Mucosa of gallbladder (tissue), 1 donor: ENCODE measurements around the gene TUBE1. TPM values are rescaled to one million over a fixed set of nuclear protein-coding genes. Genes with fewer than 3 reads are reported as not detected.
"Not testable (repeated sequence)": the region's sequence is repeated elsewhere in the genome, so short reads cannot be mapped to it uniquely, and the experiment has no call there.

Experiments used
- DNase-seq: peaks from one replicate; pipeline ENCODE4 v3.0.0-alpha.2; 2020; ENCODE audit warnings: low spot score
- total RNA-seq: library from RNA; stranded (reverse); gene quantifications from one replicate; pipeline ENCODE4 v1.2.1, GENCODE V29; 2021
- donor health status: DM: no; HTN: no; CAD: no.

TUBE1 gene
- total RNA-seq, 1 donor from 2014 or later: 24.7 TPM

GRCh38 chr6:112062966-112063365 is 24.3 kb downstream of the TUBE1 start:
- no peak for DNase-seq

GRCh38 chr6:112061605-112062004 is 25.7 kb downstream of the TUBE1 start:
- DNase-seq: no peak

- no peak for DNase-seq
Observed at GRCh38 chr6:112058243-112059032, 28.8 kb downstream of the TUBE1 start.

GRCh38 chr6:112054555-112055190 is 32.6 kb downstream of the TUBE1 start:
- no peak for DNase-seq

- DNase-seq: no peak
Observed at GRCh38 chr6:112054001-112054400, 33.3 kb downstream of the TUBE1 start, which contains the start of gene CCN6. Gene CCN6, plus strand, starts transcription at chr6:112054104. Its CDS starts 254 bp downstream, at chr6:112054358.

GRCh38 chr6:112051251-112051740 is 36.0 kb downstream of the TUBE1 start:
- DNase-seq: not testable (repeated sequence)

- no peak for DNase-seq
Observed at GRCh38 chr6:112050429-112050828, 36.9 kb downstream of the TUBE1 start.

- no peak for DNase-seq
Observed at GRCh38 chr6:112049996-112050395, 37.3 kb downstream of the TUBE1 start.

GRCh38 chr6:112049026-112049799 is 38.1 kb downstream of the TUBE1 start:
- DNase-seq: no peak

GRCh38 chr6:112047523-112047922 is 39.8 kb downstream of the TUBE1 start:
- DNase-seq: not testable (repeated sequence)

- DNase-seq: no peak
Observed at GRCh38 chr6:112044856-112045255, 42.4 kb downstream of the TUBE1 start.

GRCh38 chr6:112044196-112044595 is 43.1 kb downstream of the TUBE1 start:
- no peak for DNase-seq

- peak; percentile 89 for DNase-seq
Observed at GRCh38 chr6:112043032-112044007, 44.0 kb downstream of the TUBE1 start.

GRCh38 chr6:112041535-112041934 is 45.7 kb downstream of the TUBE1 start:
- DNase-seq: no peak

- DNase-seq: no peak
Observed at GRCh38 chr6:112040956-112041355, 46.3 kb downstream of the TUBE1 start.

GRCh38 chr6:112039431-112039770 is 47.9 kb downstream of the TUBE1 start:
- DNase-seq: no peak

- no peak for DNase-seq
Observed at GRCh38 chr6:112038756-112039430, 48.4 kb downstream of the TUBE1 start.

- DNase-seq: no peak
Observed at GRCh38 chr6:112038268-112038667, 49.0 kb downstream of the TUBE1 start.

GRCh38 chr6:112037783-112038216 is 49.5 kb downstream of the TUBE1 start:
- peak; percentile 54 for DNase-seq

- DNase-seq: no peak
Observed at GRCh38 chr6:112036088-112036637, 51.1 kb downstream of the TUBE1 start.
